Hepatocyte (in vitro differentiated cells): ENCODE data around the gene PIGU. TPM values are rescaled to one million over a fixed set of nuclear protein-coding genes. Genes with fewer than 3 reads are reported as not detected.

Experiments used
- DNase-seq: peaks from one replicate; pipeline ENCODE4 v3.0.0-alpha.2; 2016; ENCODE audit warnings: low spot score
- H2AFZ ChIP-seq: fragments of 200-600 bp; sonication (generic); 2 replicates; pipeline ENCODE4 v1.6.0; 2016; ENCODE audit warnings: antibody characterized with exemption, mild to moderate bottlenecking
- H3K27ac ChIP-seq: fragments of 200-600 bp; sonication (generic); 2 replicates; pipeline ENCODE4 v1.5.1; 2016; ENCODE audit warnings: mild to moderate bottlenecking
- H3K27me3 ChIP-seq: fragments of 200-600 bp; sonication (generic); 2 replicates; pipeline ENCODE4 v1.6.1; 2016
- H3K36me3 ChIP-seq: fragments of 200-600 bp; sonication (generic); replicated peaks from 2 replicates; pipeline ENCODE4 v1.5.1; 2016; ENCODE audit warnings: low read depth; ENCODE audit not compliant: insufficient read depth
- H3K4me1 ChIP-seq: fragments of 200-600 bp; sonication (generic); 2 replicates; pipeline ENCODE4 v1.5.1; 2016; ENCODE audit warnings: mild to moderate bottlenecking, moderate library complexity; ENCODE audit not compliant: insufficient read depth
- H3K4me2 ChIP-seq: fragments of 200-600 bp; sonication (generic); 2 replicates; pipeline ENCODE4 v1.6.0; 2016
- H3K4me3 ChIP-seq: fragments of 200-600 bp; sonication (generic); 2 replicates; pipeline ENCODE4 v1.5.1; 2016; ENCODE audit warnings: mild to moderate bottlenecking
- H3K79me2 ChIP-seq: fragments of 200-600 bp; sonication (generic); 2 replicates; pipeline ENCODE4 v1.6.0; 2017; ENCODE audit warnings: mild to moderate bottlenecking
- H3K9me2 ChIP-seq: fragments of 200-600 bp; sonication (generic); replicated peaks from 2 replicates; pipeline ENCODE4 v1.6.0; 2017; ENCODE audit warnings: mild to moderate bottlenecking; ENCODE audit not compliant: insufficient read depth
- H3K9me3 ChIP-seq: fragments of 200-600 bp; sonication (generic); 2 replicates; pipeline ENCODE4 v1.5.1; 2016; ENCODE audit warnings: low read depth, mild to moderate bottlenecking
- H4K20me1 ChIP-seq: fragments of 200-600 bp; sonication (generic); 2 replicates; pipeline ENCODE4 v1.6.0; 2016; ENCODE audit warnings: mild to moderate bottlenecking; ENCODE audit not compliant: insufficient read depth, poor library complexity, severe bottlenecking
- EZH2 ChIP-seq: fragments of 200-600 bp; sonication (generic); IDR thresholded peaks from 2 replicates; pipeline ENCODE4 v1.6.1; 2016; ENCODE audit warnings: antibody characterized with exemption, mild to moderate bottlenecking, borderline replicate concordance
- EZH2phosphoT487 ChIP-seq: fragments of 200-600 bp; sonication (generic); IDR thresholded peaks from one replicate; pipeline ENCODE4 v1.6.1; 2018; ENCODE audit warnings: antibody characterized with exemption, mild to moderate bottlenecking, low read depth, moderate library complexity; ENCODE audit not compliant: unreplicated experiment, severe bottlenecking
- WGBS: methylation state at CpG from one replicate; pipeline ENCODE4 v1.1.6; 2016; ENCODE audit warnings: low lambda C conversion rate; ENCODE audit errors: missing lambda C conversion rate; 5-methylcytosine and 5-hydroxymethylcytosine counted together
- polyA plus RNA-seq: library from polyadenylated mRNA; unstranded; fragments of >200 nt; fragmentation: Nextera tagmentation; extraction: Ambion mirVana; gene quantifications from 2 replicates; pipeline ENCODE4 v1.2.1, GENCODE V29; 2016
- total RNA-seq: library from RNA; depleted of rRNA; stranded (reverse); fragments of >200 nt; gene quantifications from 2 replicates; pipeline ENCODE4 v1.2.3, GENCODE V29; 2014
- TF ChIP-seq, protein P1 (sequence below): fragments of 200-600 bp; sonication (generic); IDR thresholded peaks from 2 replicates; pipeline ENCODE4 v1.5.1; 2016; ENCODE audit warnings: antibody characterized with exemption, mild to moderate bottlenecking; ENCODE audit not compliant: poor library complexity

Gene PIGU
- total and polyA plus RNA-seq, 2 experiments from 2014 or later = 19.3 to 31.5 TPM

DNA sequence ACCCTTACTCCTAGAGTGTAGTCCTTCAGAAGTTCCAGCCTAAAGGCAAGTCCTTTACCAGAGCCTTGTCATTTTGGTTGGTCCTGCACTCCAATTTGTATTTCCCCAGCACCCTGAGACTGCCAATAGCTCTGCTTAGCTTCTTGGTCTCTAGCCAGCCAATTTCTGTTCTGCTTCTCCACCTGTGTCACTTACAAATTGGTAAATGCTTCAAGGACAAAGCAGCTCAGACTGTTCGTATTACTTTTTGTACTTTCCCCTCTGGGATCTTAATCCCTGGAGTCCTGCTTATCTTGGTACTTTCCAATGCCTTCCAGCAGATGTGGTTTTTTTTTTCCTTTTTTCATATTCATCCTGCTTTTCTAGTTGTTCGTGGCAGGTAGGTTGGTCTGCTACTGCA is 25.7 kb downstream of the PIGU start:
- no peaks in the 10 kb centered on the region for H3K36me3 ChIP-seq
- H3K9me3 ChIP-seq = no peaks in the 10 kb centered on the region
- no peaks in the 10 kb centered on the region for H4K20me1 ChIP-seq
- no peak for DNase-seq
- no peaks in the 10 kb centered on the region for H3K9me2 ChIP-seq
- no peak overlapping the region for H3K4me2 ChIP-seq
- H3K27me3 ChIP-seq = no peaks in the 10 kb centered on the region
- H2AFZ ChIP-seq = no peak overlapping the region
- no peak for TF ChIP-seq EZH2phosphoT487
- no peak for TF ChIP-seq EZH2
- TF ChIP-seq, protein P1, sequence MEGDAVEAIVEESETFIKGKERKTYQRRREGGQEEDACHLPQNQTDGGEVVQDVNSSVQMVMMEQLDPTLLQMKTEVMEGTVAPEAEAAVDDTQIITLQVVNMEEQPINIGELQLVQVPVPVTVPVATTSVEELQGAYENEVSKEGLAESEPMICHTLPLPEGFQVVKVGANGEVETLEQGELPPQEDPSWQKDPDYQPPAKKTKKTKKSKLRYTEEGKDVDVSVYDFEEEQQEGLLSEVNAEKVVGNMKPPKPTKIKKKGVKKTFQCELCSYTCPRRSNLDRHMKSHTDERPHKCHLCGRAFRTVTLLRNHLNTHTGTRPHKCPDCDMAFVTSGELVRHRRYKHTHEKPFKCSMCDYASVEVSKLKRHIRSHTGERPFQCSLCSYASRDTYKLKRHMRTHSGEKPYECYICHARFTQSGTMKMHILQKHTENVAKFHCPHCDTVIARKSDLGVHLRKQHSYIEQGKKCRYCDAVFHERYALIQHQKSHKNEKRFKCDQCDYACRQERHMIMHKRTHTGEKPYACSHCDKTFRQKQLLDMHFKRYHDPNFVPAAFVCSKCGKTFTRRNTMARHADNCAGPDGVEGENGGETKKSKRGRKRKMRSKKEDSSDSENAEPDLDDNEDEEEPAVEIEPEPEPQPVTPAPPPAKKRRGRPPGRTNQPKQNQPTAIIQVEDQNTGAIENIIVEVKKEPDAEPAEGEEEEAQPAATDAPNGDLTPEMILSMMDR = no peak
- 74% methylated on average over 2 of the region's 2 CpGs for WGBS
- H3K4me1 ChIP-seq = no peaks in the 10 kb centered on the region
- no peaks in the 10 kb centered on the region for H3K79me2 ChIP-seq
- no peak overlapping the region for H3K4me3 ChIP-seq
- H3K27ac ChIP-seq = no peak overlapping the region

DNA sequence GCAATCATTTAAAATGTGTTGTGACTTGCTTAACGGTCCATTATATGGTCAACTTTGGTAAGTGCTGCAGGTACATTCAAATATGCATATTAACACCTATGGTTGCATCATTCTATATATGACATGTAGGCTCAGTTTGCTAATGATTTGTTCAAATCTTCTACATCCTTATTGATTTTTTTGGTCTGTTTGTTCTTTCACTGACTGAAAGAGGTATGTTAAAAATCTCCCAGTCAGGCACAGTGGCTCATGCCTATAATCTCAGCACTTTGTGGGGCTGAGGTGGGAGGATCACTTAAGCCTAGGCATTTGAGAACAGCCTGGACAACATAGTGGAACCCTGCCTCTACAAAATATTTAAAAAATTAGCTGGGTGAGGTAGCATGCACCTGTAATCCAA is 29.2 kb downstream of the PIGU start:
- no peak overlapping the region for H2AFZ ChIP-seq
- no peak overlapping the region for H3K4me3 ChIP-seq
- no peak overlapping the region for H3K27ac ChIP-seq
- no peaks in the 10 kb centered on the region for H3K27me3 ChIP-seq
- WGBS = 97% methylated on average over 1 of the region's 1 CpG
- no peak overlapping the region for H3K4me2 ChIP-seq
- no peaks in the 10 kb centered on the region for H3K79me2 ChIP-seq
- no peaks in the 10 kb centered on the region for H3K36me3 ChIP-seq
- no peaks in the 10 kb centered on the region for H4K20me1 ChIP-seq
- no peak for DNase-seq
- no peaks in the 10 kb centered on the region for H3K4me1 ChIP-seq
- TF ChIP-seq, protein P1 = no peak
- TF ChIP-seq EZH2phosphoT487 (no peak), EZH2 (no peak)
- H3K9me3 ChIP-seq = no peaks in the 10 kb centered on the region
- no peaks in the 10 kb centered on the region for H3K9me2 ChIP-seq

DNA sequence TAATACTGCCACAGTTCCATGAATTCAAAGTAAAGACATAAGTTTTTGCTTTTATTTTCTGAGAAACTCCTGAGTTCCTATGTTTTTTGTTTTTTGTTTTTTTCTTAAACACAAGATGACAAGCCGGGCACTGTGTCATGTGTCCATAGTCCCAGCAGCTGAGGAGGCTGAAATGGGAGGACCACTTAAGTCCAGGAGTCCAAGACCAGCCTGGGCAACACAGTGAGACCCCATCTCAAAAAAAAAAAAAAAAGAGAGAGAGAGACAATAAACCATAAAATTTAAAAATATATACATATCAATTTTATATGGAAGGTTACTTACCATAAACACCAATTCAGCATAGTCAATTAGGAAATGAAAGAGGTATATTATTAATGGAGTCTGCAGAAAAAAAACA is 31.9 kb downstream of the PIGU start:
- Histone ChIP-seq H3K4me2 (no peak overlapping the region), H3K79me2 (no peaks in the 10 kb centered on the region), H3K27ac (no peak overlapping the region), H3K9me2 (no peaks in the 10 kb centered on the region), H3K4me3 (no peak overlapping the region), H3K9me3 (no peaks in the 10 kb centered on the region), H3K4me1 (peaks cover 4% of the 10 kb centered on the region), H3K36me3 (no peaks in the 10 kb centered on the region), H4K20me1 (no peaks in the 10 kb centered on the region), H3K27me3 (no peaks in the 10 kb centered on the region), H2AFZ (no peak overlapping the region)
- TF ChIP-seq EZH2phosphoT487 = no peak
- TF ChIP-seq, protein P1 = no peak
- TF ChIP-seq EZH2 = no peak
- WGBS = 100% methylated on average over 1 of the region's 1 CpG
- DNase-seq = no peak

DNA sequence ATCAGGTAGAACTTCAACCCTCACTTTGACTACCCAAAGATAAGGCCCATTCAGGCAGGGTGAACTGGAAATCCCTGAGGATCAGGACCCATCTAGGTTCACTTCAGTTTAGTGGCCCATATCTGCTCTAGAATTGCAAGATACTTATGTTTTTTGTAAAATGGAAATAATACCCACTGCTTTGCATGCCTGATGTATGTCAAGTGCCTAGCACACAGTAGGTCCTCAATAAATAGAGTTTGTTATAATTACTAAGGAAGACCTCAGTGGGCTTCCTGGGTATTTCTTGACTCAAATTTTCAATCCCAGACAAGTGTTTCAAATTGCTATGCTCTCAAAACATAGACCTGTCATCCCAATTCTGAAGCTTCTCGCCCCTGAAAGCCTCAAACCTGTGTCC is 32.5 kb downstream of the PIGU start:
- no peak overlapping the region for H2AFZ ChIP-seq
- H3K79me2 ChIP-seq = no peaks in the 10 kb centered on the region
- H3K9me2 ChIP-seq = no peaks in the 10 kb centered on the region
- H4K20me1 ChIP-seq = no peaks in the 10 kb centered on the region
- no peak for TF ChIP-seq EZH2
- TF ChIP-seq, protein P1 = no peak
- no peak for DNase-seq
- H3K4me2 ChIP-seq = no peak overlapping the region
- WGBS = 95% methylated on average over 1 of the region's 1 CpG
- no peaks in the 10 kb centered on the region for H3K9me3 ChIP-seq
- no peaks in the 10 kb centered on the region for H3K27me3 ChIP-seq
- peaks cover 8% of the 10 kb centered on the region for H3K4me1 ChIP-seq
- H3K4me3 ChIP-seq = no peak overlapping the region
- no peak overlapping the region for H3K27ac ChIP-seq
- H3K36me3 ChIP-seq = no peaks in the 10 kb centered on the region
